Dendritic cell treated with granulocyte-macrophage colony-stimulating factor and Interleukin-4, amounts not matched to agents 40 ng/mL and 50 ng/mL, for 4 days (primary cell): ENCODE measurements around the gene SERPINC1.
"Not testable (repeated sequence)": the region's sequence is repeated elsewhere in the genome, so short reads cannot be mapped to it uniquely, and the experiment has no call there.

Experiments
- H3K27ac Mint-ChIP-seq: one replicate; pipeline ENCODE4 v1.8.0; 2022; ENCODE audit warnings: mild to moderate bottlenecking, mixed read lengths
- H3K27me3 Mint-ChIP-seq: one replicate; pipeline ENCODE4 v1.8.0; 2022; ENCODE audit warnings: mild to moderate bottlenecking, mixed read lengths
- H3K36me3 Mint-ChIP-seq: one replicate; pipeline ENCODE4 v1.8.0; 2022; ENCODE audit warnings: low read depth, mixed read lengths
- H3K4me1 Mint-ChIP-seq: one replicate; pipeline ENCODE4 v1.8.0; 2022; ENCODE audit warnings: low read depth, mixed read lengths
- H3K4me3 Mint-ChIP-seq: one replicate; pipeline ENCODE4 v1.8.0; 2022; ENCODE audit warnings: mild to moderate bottlenecking, moderate library complexity, mixed read lengths
- H3K9me3 Mint-ChIP-seq: one replicate; pipeline ENCODE4 v1.8.0; 2022; ENCODE audit warnings: mixed read lengths
- intact Hi-C: fragments of 100-400 bp; cut with micrococcal nuclease; formaldehyde crosslinking; loops from one replicate; pipeline ENCODE4 v1.15.0; 2022

The SERPINC1 gene

DNA sequence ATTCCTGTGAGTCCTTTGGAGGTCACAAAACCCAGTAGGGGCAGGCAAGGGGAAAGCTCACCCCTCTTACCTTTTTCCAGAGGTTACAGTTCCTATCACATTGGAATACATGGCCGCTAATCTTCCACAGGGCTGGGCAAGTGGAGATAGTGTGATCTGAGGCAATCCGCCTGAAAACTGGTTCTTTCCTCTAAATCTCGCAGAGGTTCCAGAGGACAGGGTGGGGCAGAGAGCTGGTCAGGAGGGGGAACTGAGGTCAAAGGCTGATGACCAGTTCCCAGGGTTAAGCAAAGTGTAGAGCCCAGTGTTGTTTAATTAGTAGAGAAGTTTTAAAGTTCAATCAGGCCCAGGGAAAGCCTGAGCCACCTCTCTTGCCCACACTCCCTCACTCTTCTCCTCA, at the start of gene SERPINC1:
TSS of gene SERPINC1 (minus strand) at position 179 of the 400 bp plus-strand sequence. CDS start at position 111, 68 bp downstream.
- no peak within 1 kb of the TSS for H3K27ac Mint-ChIP-seq
- no peaks in the 10 kb centered on the region for H3K36me3 Mint-ChIP-seq
- intact Hi-C loops, result no loop called here
- no peaks in the 10 kb centered on the region for H3K4me1 Mint-ChIP-seq
- peaks cover 1% of the 10 kb centered on the region for H3K27me3 Mint-ChIP-seq
- no peaks in the 10 kb centered on the region for H3K9me3 Mint-ChIP-seq
- no peak within 1 kb of the TSS for H3K4me3 Mint-ChIP-seq

DNA sequence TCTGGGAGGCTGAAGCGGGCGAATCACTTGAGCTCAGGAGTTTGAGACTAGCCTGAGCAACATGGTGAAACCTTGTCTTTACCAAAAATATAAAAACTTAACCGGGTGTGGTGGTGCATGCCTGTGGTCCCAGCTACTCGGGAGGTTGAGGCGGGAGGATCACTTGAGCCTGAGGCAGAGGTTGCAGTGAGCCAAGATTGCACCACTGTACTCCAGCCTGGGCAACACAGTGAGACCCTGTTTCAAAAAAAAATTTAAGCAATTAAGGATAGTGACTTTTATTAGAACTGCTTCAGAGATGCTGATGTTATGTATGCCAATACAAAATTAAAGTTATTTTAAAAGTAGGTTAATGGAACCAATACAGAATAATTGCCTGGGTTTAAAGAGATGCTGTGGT, 48.8 kb upstream of the SERPINC1 start:
- H3K4me3 Mint-ChIP-seq, H3K27ac Mint-ChIP-seq, H3K9me3 Mint-ChIP-seq, H3K27me3 Mint-ChIP-seq, intact Hi-C loops, H3K4me1 Mint-ChIP-seq: not testable (repeated sequence)
- peaks cover 87% of the 10 kb centered on the region for H3K36me3 Mint-ChIP-seq

DNA sequence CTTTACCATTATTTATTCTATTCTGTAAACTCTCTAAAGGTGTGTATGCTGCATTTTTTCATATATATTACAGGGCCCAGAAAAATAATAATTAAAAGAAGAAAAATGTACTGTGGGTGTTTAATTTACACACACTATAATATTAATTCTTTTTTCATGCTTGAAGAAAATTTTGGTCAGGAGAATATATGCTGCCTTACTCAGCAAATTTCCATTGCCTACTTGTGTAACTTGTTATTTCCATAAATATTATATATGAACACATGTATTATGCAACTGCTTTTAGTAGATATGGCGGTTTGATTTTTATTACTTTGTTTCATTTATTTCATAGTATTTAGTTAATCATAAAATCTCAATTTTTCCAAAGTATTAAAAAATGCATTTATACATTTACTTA, 46.4 kb upstream of the SERPINC1 start:
- peaks cover 7% of the 10 kb centered on the region for H3K4me1 Mint-ChIP-seq
- H3K4me3 Mint-ChIP-seq, result no peak overlapping the region
- no peaks in the 10 kb centered on the region for H3K9me3 Mint-ChIP-seq
- H3K27me3 Mint-ChIP-seq, result no peaks in the 10 kb centered on the region
- intact Hi-C loops, result no loop called here
- peaks cover 95% of the 10 kb centered on the region for H3K36me3 Mint-ChIP-seq
- no peak overlapping the region for H3K27ac Mint-ChIP-seq

DNA sequence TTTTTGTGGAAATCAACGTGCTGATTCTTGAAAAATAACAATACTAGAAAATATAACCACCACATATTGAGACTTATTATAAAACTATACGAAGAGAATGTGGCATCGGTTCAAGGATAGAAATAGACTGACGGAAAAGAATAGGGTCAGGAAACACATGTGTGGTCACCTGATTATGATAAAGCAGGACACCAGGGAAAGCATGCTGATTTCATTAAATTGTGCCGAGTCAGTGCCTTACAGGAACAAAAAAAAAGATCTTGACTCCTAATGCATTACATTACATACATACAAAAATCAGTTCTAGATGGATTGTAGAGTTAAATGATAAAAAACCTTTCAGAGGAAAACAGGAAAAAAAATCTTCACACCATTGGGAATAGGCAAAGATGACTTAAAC, 43.5 kb upstream of the SERPINC1 start:
- H3K4me1 Mint-ChIP-seq, result peaks cover 7% of the 10 kb centered on the region
- H3K27ac Mint-ChIP-seq, result peak overlapping the region; percentile 18
- H3K9me3 Mint-ChIP-seq, result no peaks in the 10 kb centered on the region
- H3K27me3 Mint-ChIP-seq, result no peaks in the 10 kb centered on the region
- no peak overlapping the region for H3K4me3 Mint-ChIP-seq
- peaks cover 88% of the 10 kb centered on the region for H3K36me3 Mint-ChIP-seq
- intact Hi-C loops, result no loop called here

DNA sequence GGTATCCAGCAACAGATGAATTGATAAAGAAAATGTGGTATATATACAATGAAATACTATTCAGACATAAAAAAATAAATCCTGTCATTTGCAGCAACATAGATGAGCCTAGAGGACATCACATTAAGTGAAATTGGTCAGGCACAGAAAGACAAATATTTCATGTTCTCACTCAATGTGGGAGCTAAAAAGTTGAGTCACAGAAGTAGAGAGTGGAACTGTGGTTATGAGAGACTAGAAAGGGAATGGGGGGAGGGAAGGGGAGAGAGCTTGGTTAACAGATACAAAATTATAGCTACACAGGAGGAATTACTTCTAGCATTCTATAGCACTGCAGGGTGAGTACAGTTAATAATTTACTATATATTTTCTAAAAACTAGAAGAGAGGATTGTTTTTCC, 37.1 kb upstream of the SERPINC1 start:
- no peak overlapping the region for H3K27ac Mint-ChIP-seq
- intact Hi-C loops, result no loop called here
- H3K4me3 Mint-ChIP-seq, result no peak overlapping the region
- no peaks in the 10 kb centered on the region for H3K4me1 Mint-ChIP-seq
- H3K27me3 Mint-ChIP-seq, result no peaks in the 10 kb centered on the region
- peaks cover 89% of the 10 kb centered on the region for H3K36me3 Mint-ChIP-seq
- H3K9me3 Mint-ChIP-seq, result no peaks in the 10 kb centered on the region

DNA sequence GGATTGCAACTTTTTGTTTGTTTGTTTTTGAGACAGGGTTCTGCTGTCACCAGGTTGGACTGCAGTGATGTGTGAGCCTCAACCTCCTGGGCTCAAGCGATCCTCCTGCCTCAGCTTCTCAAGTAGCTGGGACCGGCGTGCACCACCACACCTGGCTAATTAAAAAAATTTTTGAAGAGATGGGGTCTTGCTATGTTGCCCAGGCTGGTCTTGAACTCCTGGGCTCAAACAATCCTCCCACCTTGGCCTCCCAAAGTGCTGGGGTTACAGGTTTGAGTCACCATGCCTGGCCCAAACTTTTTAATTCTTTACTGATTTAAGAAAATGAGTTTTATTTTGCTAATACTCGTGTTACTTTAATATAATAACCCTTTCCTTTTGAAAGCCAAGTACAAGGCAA, 31.5 kb upstream of the SERPINC1 start:
- Mint-ChIP-seq H3K9me3 (no peaks in the 10 kb centered on the region), H3K4me1 (no peaks in the 10 kb centered on the region), H3K36me3 (peaks cover 92% of the 10 kb centered on the region), H3K27ac (no peak overlapping the region), H3K27me3 (no peaks in the 10 kb centered on the region), H3K4me3 (no peak overlapping the region)
- intact Hi-C loops, result no loop called here

DNA sequence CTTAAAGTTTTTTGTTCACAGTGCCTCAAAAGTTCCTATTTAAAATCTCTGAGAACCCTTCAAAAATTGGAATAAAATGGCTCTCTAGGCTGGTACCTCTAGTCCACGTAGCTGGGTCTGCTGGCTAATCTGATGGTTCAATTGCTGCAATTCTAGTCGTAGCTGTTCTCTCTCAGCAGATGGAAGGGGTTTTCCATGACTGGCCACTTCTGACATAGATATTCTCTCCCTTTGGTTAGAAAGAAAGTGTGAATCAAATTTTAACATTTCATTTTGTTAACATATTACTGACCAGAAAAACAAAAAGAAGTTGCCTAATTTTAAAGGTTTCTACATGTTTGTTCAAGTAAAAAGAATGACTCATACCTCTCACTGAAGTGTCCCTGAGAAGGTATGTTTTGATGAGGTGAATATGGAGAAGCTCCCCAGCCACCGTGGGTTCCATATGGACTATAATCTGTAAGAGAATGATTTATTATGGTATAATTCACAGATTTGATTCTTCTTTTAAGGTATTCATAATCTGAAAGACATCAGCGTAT, 29.3 kb upstream of the SERPINC1 start:
- peaks cover 96% of the 10 kb centered on the region for H3K36me3 Mint-ChIP-seq
- intact Hi-C loops, result no loop called here

DNA sequence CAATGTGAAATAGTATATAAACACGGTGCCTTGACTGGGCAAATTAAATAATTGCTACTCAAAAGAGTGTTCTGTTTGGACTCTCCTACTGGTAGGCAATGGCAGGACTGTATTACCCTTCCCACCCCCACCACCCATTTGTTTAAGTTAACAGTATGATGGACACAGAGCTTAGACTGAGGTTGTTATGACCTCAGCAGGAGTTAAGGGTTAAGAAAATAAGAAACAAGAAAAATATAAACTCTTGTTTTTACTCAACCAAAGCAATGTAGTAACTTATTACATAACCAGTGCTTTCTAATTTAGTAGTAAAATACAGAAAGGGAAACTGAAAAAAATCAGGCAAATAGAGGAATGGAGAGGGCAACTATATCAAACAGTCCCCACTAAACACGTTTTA, 19.9 kb upstream of the SERPINC1 start:
- no peaks in the 10 kb centered on the region for H3K4me1 Mint-ChIP-seq
- H3K27ac Mint-ChIP-seq, result no peak overlapping the region
- no peaks in the 10 kb centered on the region for H3K27me3 Mint-ChIP-seq
- no peaks in the 10 kb centered on the region for H3K9me3 Mint-ChIP-seq
- intact Hi-C loops, result loop anchor here (5.0 kb wide), 1 partner anchor 35 kb away; no protein-coding TSS in a partner anchor
- peaks cover 89% of the 10 kb centered on the region for H3K36me3 Mint-ChIP-seq
- no peak overlapping the region for H3K4me3 Mint-ChIP-seq

More for the DNA sequence above, 29.3 kb upstream of the SERPINC1 start:
- Mint-ChIP-seq H3K27ac (no peak overlapping the region), H3K4me3 (no peak overlapping the region), H3K9me3 (no peaks in the 10 kb centered on the region), H3K4me1 (no peaks in the 10 kb centered on the region), H3K27me3 (no peaks in the 10 kb centered on the region)

DNA sequence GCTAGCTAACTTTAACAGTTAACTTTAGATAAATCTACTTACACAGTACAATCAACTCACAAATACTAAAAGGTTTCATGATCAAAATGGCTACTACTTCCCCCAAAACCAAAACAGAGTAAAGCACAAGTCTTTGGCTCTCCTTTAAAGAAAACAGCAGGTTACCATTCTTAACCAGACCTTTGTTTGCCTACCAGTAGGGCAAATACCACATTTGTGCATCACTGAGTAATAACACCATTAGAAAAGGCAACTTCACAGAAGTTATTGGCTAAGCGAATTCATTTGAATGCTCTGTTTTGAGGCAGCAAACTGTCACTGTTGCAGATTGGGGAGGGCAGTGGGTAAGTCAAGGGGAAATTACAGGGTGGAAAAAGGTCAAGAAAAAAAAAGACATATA, 17.3 kb upstream of the SERPINC1 start:
- H3K36me3 Mint-ChIP-seq, result peaks cover 70% of the 10 kb centered on the region
- H3K9me3 Mint-ChIP-seq, result no peaks in the 10 kb centered on the region
- intact Hi-C loops, result no loop called here
- H3K4me1 Mint-ChIP-seq, result no peaks in the 10 kb centered on the region
- H3K27me3 Mint-ChIP-seq, result no peaks in the 10 kb centered on the region
- H3K27ac Mint-ChIP-seq, result no peak overlapping the region
- H3K4me3 Mint-ChIP-seq, result no peak overlapping the region

DNA sequence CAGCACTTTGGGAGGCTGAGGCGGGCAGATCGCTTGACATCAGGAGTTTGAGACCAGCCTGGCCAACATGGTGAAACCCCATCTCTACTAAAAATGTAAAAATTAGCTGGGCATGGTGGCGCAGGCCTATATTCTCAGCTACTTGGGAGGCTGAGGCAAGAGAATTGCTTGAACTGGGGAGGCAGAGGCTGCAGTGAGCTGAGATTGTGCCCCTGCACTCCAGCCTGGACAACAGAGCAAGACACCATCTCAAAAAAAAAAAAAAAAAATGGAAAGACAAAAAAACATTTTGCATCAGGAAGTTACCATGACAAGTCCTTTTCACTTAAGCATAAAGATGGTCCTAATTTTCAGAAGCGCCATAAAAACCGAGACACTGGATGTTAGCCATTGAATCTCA, 13.4 kb upstream of the SERPINC1 start:
- H3K27ac Mint-ChIP-seq, H3K4me1 Mint-ChIP-seq, H3K4me3 Mint-ChIP-seq, intact Hi-C loops, H3K9me3 Mint-ChIP-seq, H3K27me3 Mint-ChIP-seq: not testable (repeated sequence)
- peaks cover 34% of the 10 kb centered on the region for H3K36me3 Mint-ChIP-seq

DNA sequence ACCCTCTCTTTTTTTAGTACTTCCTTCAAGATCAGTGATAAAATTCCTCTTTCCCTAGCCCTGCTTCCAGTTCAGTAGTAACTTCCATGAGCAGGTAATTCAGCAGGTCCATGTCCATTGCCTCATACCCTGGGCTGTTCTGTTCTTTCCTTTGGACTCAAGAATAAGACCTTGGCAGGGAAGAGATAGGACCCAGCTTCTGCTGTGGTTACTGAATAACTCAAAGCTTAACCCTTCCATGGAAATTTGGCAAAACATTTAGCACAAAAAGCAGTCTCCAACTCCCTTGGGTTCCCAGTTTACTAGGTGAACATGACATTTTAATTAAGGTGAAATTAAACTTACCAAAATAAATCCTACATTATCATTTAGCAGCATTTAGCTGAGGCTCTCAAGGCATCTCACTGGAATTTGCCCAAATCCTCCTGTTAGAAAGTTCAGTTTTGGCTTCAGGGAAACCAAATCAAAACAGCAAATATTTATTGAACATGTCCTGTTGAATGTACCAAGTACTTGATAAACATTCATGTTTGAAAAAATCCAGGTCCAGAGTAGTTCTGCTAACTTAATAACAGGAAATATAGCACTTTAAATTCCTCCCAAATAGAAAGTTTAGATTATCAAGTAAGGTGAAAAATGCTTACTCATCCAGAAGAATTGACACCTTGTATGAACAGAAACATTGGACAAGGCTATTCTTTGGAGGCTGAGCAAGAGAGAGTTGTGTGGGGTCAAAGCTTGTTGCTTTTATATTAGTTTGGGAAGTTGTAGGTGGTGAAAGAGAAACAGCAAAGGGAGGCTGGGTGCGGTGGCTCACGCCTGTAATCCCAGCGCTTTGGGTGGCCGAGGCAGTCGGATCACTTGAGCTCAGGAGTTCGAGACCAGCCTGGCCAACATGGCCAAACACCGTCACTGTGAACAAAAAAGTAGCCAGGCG, 8.4 kb upstream of the SERPINC1 start:
- Mint-ChIP-seq H3K4me3 (no peak overlapping the region), H3K27ac (no peak overlapping the region), H3K9me3 (no peaks in the 10 kb centered on the region), H3K4me1 (no peaks in the 10 kb centered on the region), H3K36me3 (no peaks in the 10 kb centered on the region), H3K27me3 (peaks cover 2% of the 10 kb centered on the region)
- intact Hi-C loops, result no loop called here

DNA sequence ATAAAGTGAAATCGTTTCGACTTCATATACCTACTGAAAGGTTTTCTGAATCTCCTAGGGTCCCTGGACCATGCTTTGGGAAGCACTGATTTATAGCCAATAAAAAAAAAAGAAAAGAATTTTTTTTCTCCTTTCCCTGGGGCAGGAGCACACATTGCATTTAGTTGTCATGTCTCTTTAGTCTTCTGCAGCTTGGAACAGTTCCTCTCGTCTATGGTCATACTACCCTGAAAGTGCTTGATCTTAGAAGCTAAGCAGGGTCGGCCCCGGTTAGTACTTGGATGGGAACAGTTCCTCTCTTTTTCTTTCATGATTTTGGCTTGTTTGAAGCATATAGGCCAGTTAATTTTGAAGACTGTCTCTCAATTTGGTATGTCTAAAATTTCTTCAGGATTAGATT, 3.7 kb upstream of the SERPINC1 start:
- Mint-ChIP-seq H3K9me3 (no peaks in the 10 kb centered on the region), H3K4me1 (no peaks in the 10 kb centered on the region), H3K27ac (no peak overlapping the region), H3K4me3 (no peak overlapping the region), H3K36me3 (no peaks in the 10 kb centered on the region), H3K27me3 (peaks cover 2% of the 10 kb centered on the region)
- intact Hi-C loops, result no loop called here

DNA sequence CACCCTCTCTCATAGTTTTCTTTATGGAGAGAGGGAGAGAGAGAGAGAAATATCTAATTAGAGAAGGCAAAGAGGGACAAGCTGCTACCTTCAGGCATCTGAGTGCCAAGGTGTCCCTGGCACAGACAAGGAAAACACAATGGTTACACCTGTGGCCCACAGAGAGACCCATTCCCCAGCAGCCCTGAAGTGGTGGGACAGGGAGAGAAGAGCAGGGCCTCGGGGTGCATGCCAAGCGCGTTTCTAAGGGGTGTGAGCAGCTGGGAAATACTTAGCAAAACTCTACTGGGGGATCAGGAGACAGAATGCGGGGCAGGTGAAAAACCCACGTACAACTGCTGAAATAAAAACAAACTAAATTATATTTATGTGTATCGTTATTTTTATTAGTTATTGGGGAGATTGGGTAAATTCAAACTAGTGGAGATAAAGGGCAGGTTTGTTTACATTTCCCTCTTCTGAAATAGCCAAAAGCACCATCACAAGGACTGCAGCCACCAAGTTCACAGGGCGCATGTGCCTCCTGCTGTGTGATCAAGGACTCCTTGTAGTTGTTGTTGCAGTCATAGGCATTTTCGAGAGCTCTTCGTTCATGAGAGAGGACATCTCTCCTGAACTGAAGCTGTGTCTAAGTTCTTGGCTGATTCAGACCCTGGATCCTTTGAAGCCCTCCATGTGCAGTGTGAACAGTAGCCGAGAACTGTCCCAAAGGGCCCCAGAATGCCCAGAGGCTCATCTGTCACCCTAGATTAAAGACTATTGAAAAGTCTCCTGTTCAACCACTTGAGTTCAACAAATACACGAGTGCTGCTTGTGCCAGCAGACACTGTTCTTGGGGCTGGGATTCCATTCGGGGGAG, 737 bp upstream of the SERPINC1 start:
- Mint-ChIP-seq H3K9me3 (no peaks in the 10 kb centered on the region), H3K4me1 (no peaks in the 10 kb centered on the region), H3K36me3 (no peaks in the 10 kb centered on the region), H3K27me3 (no peaks in the 10 kb centered on the region), H3K27ac (no peak overlapping the region), H3K4me3 (no peak overlapping the region)
- intact Hi-C loops, result no loop called here

DNA sequence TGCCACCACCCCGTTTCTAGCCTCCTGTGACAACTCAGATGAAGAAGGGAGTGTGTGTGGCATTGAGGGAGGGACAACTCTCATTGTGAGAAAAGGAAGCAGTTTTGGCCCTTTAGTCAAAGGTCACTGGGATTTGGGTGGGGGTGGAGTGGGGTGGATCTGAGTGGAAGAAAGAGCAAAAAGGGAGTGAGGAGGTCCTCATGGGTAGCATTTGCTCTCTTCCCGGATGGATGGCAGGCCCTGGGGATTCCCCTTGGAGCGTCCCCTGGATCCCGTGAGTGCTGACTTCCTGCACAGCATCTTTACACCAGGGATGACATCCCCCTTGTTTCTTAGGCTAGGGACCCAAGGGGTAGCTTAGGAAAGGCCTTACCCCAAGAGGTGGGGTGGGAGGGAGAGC, 460 bp downstream of the SERPINC1 start:
- no peaks in the 10 kb centered on the region for H3K36me3 Mint-ChIP-seq
- no peaks in the 10 kb centered on the region for H3K4me1 Mint-ChIP-seq
- intact Hi-C loops, result no loop called here
- no peaks in the 10 kb centered on the region for H3K9me3 Mint-ChIP-seq
- no peak overlapping the region for H3K4me3 Mint-ChIP-seq
- H3K27ac Mint-ChIP-seq, result no peak overlapping the region
- H3K27me3 Mint-ChIP-seq, result peaks cover 1% of the 10 kb centered on the region
